ENCODE results near the gene TRAF3IP1. TPM values are rescaled to one million over a fixed set of nuclear protein-coding genes. Genes with fewer than 3 reads are reported as not detected.

The TRAF3IP1 gene
- total and polyA plus RNA-seq, 2 of the 13 experiments (the other 11 are each of a cell fraction or from before 2014, with no cell fraction given): 4.1 to 12.9 TPM

DNA sequence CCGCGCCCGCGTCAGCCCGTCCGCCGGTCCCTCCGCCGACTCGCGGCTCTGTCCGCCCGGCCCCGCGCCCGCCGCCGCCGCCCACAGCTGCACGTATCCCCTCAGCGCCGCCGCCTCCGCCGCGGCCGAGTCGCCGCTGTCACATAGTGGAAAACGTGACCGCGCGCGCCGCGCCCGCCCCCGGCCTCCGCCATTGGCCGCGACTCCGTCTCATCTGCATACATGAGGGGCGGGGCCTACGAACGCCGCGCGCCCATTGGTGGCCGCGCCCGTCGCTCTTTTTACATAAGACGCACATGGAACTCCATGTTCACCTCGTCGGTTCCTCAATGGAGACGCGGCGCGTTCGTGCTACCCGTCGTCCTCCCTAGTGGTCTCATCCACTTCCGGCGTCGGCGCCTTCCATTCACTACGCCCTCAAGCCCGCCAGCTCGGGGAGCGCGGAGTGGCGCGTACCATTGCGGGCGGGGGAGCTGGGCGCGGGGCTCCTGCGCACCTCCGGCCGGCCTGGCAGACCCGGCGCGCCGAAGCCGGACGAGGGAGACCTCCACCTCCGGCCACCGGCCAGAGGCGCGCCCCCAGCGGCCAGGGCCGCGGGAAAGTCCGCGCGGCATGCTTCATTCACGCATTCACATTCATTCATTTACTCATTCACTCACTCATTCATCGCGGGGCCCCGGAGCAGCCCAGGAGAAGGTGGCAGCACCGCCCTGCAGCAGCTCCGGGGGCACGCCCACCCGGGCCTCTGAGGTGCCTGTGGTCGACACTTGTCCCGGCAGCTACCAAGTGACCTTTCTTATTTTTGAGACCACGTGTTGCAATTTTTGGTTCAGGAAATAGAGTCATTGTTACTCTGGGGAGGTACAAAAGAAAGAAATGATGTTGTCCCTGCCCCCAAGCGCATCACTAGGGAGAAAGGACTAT is 31.4 kb upstream of the TRAF3IP1 start (continued):
- peak; percentile 39; the same call in 1 of the 2 replicates for TF ChIP-seq LCORL (IDR thresholded peaks at IDR 0.05)
- TF ChIP-seq LCORL (CRISPR knock-in tag; IDR thresholded peaks at IDR 0.05): peak; percentile 70
- TF ChIP-seq, protein P1, sequence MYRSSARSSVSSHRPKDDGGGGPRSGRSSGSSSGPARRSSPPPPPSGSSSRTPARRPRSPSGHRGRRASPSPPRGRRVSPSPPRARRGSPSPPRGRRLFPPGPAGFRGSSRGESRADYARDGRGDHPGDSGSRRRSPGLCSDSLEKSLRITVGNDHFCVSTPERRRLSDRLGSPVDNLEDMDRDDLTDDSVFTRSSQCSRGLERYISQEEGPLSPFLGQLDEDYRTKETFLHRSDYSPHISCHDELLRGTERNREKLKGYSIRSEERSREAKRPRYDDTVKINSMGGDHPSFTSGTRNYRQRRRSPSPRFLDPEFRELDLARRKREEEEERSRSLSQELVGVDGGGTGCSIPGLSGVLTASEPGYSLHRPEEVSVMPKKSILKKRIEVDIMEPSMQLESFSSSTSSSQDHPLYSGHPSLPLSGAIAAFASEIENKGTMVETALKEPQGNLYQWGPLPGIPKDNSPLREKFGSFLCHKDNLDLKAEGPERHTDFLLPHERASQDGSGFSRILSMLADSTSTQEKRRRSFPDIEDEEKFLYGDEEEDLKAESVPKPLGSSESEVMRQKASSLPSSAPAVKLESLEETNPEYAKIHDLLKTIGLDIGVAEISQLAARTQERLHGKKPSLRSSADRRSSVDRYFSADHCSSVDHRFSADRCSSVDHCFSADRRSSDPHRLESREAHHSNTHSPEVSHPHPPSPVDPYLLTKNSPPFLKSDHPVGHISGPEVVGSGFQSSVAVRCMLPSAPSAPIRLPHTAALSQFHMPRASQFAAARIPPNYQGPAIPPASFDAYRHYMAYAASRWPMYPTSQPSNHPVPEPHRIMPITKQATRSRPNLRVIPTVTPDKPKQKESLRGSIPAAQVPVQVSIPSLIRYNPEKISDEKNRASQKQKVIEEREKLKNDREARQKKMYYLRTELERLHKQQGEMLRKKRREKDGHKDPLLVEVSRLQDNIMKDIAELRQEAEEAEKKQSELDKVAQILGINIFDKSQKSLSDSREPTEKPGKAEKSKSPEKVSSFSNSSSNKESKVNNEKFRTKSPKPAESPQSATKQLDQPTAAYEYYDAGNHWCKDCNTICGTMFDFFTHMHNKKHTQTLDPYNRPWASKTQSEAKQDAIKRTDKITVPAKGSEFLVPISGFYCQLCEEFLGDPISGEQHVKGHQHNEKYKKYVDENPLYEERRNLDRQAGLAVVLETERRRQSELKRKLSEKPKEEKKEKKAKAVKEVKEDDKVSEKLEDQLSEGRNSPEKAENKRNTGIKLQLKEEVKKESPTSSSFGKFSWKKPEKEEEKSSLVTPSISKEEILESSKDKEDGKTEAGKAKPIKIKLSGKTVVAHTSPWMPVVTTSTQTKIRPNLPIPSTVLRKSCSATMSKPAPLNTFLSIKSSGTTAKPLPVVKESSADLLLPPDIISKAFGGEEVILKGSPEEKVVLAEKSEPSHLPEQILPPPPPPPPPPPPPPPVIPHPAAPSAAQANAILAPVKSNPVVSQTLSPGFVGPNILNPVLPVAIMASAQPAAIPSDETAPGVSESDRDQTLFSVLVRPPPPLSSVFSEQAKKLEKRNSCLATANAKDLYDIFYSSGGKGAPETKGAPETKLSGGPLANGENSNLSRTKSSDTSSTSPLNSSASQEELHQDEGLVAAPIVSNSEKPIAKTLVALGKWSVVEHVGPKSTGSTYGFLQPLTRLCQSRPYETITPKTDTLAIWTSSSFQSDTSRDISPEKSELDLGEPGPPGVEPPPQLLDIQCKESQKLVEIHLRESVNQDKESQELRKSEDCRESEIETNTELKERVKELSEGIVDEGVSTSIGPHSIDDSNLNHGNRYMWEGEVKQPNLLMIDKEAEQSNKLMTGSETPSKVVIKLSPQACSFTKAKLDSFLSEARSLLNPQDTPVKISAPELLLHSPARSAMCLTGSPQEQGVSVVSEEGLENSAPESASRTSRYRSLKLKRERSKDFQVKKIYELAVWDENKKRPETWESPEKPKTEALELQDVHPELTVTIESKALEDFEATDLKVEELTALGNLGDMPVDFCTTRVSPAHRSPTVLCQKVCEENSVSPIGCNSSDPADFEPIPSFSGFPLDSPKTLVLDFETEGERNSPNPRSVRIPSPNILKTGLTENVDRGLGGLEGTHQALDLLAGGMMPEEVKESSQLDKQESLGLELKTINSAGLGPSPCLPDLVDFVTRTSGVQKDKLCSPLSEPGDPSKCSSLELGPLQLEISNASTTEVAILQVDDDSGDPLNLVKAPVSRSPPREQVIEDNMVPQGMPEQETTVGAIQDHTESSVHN (CRISPR knock-in tag; IDR thresholded peaks at IDR 0.05): no peak
- no peak for TF ChIP-seq SRY (CRISPR knock-in tag; IDR thresholded peaks at IDR 0.05)
- TF ChIP-seq ZNF33A (CRISPR knock-in tag; IDR thresholded peaks at IDR 0.05; ENCODE audit: borderline replicate concordance): no peak
- TF ChIP-seq, protein P2, sequence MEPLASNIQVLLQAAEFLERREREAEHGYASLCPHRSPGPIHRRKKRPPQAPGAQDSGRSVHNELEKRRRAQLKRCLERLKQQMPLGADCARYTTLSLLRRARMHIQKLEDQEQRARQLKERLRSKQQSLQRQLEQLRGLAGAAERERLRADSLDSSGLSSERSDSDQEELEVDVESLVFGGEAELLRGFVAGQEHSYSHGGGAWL (CRISPR knock-in tag; IDR thresholded peaks at IDR 0.05): peak; percentile 92; the same call in 1 of the 2 replicates
- TF ChIP-seq, protein P3, sequence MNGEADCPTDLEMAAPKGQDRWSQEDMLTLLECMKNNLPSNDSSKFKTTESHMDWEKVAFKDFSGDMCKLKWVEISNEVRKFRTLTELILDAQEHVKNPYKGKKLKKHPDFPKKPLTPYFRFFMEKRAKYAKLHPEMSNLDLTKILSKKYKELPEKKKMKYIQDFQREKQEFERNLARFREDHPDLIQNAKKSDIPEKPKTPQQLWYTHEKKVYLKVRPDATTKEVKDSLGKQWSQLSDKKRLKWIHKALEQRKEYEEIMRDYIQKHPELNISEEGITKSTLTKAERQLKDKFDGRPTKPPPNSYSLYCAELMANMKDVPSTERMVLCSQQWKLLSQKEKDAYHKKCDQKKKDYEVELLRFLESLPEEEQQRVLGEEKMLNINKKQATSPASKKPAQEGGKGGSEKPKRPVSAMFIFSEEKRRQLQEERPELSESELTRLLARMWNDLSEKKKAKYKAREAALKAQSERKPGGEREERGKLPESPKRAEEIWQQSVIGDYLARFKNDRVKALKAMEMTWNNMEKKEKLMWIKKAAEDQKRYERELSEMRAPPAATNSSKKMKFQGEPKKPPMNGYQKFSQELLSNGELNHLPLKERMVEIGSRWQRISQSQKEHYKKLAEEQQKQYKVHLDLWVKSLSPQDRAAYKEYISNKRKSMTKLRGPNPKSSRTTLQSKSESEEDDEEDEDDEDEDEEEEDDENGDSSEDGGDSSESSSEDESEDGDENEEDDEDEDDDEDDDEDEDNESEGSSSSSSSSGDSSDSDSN (CRISPR knock-in tag; IDR thresholded peaks at IDR 0.05): peak; percentile 85
- TF ChIP-seq ZNF792 (CRISPR knock-in tag; IDR thresholded peaks at IDR 0.05): peak; percentile 88
- TF ChIP-seq, protein P4, sequence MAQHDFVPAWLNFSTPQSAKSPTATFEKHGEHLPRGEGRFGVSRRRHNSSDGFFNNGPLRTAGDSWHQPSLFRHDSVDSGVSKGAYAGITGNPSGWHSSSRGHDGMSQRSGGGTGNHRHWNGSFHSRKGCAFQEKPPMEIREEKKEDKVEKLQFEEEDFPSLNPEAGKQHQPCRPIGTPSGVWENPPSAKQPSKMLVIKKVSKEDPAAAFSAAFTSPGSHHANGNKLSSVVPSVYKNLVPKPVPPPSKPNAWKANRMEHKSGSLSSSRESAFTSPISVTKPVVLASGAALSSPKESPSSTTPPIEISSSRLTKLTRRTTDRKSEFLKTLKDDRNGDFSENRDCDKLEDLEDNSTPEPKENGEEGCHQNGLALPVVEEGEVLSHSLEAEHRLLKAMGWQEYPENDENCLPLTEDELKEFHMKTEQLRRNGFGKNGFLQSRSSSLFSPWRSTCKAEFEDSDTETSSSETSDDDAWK (CRISPR knock-in tag; IDR thresholded peaks at IDR 0.05): no peak
- TF ChIP-seq, protein P5, sequence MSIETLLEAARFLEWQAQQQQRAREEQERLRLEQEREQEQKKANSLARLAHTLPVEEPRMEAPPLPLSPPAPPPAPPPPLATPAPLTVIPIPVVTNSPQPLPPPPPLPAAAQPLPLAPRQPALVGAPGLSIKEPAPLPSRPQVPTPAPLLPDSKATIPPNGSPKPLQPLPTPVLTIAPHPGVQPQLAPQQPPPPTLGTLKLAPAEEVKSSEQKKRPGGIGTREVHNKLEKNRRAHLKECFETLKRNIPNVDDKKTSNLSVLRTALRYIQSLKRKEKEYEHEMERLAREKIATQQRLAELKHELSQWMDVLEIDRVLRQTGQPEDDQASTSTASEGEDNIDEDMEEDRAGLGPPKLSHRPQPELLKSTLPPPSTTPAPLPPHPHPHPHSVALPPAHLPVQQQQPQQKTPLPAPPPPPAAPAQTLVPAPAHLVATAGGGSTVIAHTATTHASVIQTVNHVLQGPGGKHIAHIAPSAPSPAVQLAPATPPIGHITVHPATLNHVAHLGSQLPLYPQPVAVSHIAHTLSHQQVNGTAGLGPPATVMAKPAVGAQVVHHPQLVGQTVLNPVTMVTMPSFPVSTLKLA (IDR thresholded peaks at IDR 0.05): peak; percentile 99
- TF ChIP-seq ZNF564 (CRISPR knock-in tag; IDR thresholded peaks at IDR 0.05): no peak
- peak; percentile 96; the same call in 1 of the 2 replicates for TF ChIP-seq ARHGAP35 (CRISPR knock-in tag; IDR thresholded peaks at IDR 0.05; ENCODE audit: borderline replicate concordance)
- peak; percentile 67 for TF ChIP-seq TARDBP (CRISPR knock-in tag; IDR thresholded peaks at IDR 0.05)
- TF ChIP-seq ZNF768 (CRISPR knock-in tag; IDR thresholded peaks at IDR 0.05): peak; percentile 67; the same call in 1 of the 2 replicates
